GM12873 (cell line): ENCODE results near the gene AMIGO2.

Experiments
- TF ChIP-seq, protein P1 (sequence below): IDR thresholded peaks from 2 replicates; pipeline ENCODE4 v1.5.1; 2012; ENCODE audit warnings: low read depth, mild to moderate bottlenecking, moderate library complexity, low read length, control low read depth; ENCODE audit not compliant: insufficient read depth; ENCODE audit errors: missing control alignments

Gene AMIGO2

DNA sequence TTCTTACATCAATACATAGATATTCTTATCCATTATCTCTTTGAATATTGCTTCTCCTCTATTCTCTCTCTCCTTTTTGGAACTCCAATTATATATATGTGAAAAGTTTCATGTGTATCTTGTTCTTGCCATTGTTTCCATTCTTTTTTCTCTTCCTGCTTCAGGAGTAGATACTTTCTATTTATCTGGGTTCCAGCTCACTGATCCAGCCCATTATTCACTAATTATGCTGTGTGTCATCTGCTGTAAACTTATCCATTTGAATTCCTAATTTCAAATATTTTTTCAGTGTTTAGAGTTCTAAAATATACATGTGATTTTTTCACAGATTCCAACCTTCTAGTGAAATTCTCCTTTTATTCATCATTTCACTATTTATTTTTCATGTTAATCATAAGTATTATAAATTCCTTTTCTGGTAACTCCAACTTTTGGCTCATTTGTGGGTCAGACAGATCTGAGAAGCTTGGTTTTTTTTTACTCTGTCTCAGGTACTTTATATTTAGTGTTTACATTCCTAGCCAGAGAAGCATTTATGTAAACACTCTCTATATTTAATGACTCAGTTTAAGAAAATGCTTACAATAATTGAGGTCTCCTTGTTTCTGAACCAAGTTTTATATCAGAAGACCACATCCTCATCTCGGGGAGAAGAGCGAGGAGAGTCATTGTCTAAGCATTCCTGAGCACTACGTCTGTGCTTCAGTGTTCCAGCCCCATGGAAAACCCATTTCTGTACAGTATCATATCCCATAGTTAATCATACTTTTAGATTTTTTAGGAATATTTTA, 15.9 kb upstream of the AMIGO2 start:
- TF ChIP-seq, protein P1, sequence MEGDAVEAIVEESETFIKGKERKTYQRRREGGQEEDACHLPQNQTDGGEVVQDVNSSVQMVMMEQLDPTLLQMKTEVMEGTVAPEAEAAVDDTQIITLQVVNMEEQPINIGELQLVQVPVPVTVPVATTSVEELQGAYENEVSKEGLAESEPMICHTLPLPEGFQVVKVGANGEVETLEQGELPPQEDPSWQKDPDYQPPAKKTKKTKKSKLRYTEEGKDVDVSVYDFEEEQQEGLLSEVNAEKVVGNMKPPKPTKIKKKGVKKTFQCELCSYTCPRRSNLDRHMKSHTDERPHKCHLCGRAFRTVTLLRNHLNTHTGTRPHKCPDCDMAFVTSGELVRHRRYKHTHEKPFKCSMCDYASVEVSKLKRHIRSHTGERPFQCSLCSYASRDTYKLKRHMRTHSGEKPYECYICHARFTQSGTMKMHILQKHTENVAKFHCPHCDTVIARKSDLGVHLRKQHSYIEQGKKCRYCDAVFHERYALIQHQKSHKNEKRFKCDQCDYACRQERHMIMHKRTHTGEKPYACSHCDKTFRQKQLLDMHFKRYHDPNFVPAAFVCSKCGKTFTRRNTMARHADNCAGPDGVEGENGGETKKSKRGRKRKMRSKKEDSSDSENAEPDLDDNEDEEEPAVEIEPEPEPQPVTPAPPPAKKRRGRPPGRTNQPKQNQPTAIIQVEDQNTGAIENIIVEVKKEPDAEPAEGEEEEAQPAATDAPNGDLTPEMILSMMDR, result no peak

DNA sequence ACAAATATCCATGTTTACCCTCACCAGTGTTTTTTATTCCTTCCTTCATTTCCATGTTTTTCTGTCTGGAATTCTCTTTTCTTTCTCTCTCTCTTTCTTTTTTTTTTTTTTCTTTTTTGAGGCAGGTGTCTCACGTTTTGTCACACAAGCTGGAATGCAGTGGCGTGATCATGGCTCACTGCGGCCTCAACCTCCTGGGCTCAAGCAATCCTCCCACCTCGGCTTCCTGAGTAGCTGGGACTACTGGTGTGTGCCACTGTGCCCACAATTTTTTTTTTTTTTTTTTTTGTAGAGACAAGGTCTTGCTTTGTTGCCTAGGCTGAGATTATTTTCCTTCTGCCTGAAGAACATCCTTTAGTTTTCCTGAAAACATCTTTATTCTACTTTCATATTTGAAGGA, 15.0 kb upstream of the AMIGO2 start:
- TF ChIP-seq, protein P1, result no peak

DNA sequence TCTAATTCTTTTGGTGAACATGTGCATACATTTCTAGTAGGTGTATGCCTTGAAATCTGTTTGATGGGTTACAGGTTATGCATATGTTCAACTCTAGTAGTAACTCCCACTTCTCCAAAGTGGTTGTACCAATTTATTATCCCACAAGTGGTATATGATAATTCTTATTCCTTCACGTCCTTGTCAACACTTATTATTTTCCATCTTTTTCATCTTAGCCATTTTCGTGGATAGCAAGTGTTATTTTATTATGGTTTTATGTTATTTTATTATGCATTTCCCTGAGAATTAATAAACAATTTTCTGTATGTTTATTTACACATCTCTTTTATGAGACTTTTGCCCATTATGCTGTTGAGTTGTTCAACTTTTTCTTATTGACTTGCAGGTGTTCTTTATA, 11.2 kb upstream of the AMIGO2 start:
- TF ChIP-seq, protein P1, result no peak

DNA sequence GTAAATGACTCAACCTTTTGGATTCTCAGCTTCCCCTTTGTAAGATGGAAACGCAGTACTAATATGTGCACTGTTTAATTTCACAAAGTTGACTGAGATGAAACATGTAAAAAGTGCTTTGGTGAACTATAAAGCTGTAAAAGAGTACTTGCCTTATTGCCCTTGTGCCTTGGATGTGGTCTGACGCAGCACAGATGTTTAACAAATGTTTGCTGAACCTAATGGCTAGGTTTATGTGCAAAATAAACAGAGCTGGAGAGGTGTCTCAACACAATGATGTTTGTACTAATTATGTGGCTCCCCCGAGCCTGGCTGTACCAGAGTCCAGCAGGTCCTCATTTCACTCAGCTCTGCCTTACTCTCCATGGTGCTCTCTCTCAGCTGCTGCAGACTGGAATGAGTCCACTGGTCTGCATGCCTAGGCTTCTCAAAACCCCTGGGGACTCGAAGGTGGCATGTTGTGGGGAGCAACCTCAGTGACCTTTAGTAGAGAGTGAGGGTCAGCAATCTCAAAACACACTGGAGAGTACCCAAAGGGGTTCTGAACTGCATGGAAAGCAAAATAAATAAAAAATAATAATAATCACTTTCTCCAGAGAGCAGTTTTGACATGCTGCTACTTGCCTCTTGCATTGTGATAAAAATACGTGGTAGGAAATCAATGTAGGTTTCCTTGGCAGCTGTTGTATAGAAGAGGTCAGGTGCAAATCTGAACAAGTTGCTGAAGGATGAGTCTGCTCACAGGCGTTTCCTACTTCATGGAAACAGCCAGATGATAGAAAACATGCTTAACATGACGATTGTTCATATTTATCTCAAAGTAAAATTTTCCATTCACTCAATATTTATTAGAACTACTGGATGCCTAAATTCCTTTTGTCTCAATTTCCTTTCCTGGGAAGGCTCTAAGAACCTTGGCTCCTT, 8.5 kb upstream of the AMIGO2 start:
- TF ChIP-seq, protein P1, result no peak

DNA sequence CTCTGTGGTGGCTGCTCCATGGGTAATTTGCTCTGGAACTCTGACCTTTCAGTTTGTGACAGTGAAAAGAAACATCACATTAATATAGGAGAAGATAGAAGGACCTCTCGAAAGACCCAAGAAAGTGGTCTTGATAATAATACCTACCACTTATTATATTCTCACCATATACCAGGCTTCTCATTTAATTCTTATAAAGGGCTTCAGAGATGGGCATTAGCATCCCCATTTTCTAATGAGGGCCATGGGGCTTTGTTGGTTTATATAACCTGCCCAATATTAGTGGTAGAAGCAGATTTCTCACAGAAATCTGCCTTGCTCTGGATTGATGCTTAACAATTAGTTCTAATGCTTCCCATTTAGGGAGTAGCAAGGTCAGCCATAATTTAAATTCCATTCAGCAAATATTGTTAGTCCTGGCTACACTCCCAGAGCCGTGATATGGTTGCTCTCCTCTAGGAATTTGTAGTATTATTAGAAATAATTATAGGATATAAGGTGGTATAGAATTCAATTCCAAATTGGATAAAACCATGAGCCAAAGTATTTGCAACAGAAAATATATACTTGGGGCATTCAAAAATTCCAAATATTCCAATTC, 7.4 kb upstream of the AMIGO2 start:
- TF ChIP-seq, protein P1, result no peak

DNA sequence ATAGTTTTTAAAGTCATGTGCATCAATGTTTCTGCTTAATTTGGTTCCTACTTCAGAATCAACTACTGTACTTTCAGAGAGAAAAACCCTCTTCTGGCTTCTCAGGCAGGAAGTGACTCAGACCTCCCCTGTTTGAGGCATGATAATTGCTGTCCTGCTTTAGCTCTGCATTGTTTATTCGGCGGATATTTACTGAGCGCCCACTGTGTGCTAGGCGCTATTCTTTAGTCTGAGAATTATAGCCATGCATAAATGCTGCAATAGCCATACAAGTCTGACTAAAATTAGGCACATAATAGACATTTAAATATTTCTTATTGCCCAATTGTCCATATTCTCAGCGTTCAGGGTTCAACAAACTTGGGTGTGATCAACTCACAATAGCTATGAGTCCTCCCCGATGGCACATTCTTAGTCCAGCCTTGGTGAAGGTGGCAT, 6.1 kb upstream of the AMIGO2 start:
- TF ChIP-seq, protein P1, result no peak

DNA sequence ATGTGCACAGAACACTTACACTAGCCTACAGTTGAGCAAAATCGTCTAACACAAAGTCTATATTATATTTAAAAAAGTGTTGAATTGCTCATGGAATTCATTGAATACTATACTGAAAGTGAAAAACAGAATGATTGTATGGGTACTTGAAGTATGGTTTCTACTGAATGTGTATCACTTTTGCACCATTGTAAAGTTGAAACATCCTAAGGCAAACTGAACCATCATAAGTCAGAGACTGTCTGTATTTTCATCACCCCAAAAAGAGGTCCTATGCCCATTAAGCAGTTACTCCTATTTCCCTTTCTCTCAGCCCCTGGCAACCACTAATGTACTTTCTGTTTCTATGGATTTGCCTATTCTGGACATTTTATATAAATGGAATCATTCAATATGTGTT, 4.4 kb upstream of the AMIGO2 start:
- TF ChIP-seq, protein P1, result no peak
